ENCODE results near the gene CDK15.

- TF ChIP-seq, protein P1, sequence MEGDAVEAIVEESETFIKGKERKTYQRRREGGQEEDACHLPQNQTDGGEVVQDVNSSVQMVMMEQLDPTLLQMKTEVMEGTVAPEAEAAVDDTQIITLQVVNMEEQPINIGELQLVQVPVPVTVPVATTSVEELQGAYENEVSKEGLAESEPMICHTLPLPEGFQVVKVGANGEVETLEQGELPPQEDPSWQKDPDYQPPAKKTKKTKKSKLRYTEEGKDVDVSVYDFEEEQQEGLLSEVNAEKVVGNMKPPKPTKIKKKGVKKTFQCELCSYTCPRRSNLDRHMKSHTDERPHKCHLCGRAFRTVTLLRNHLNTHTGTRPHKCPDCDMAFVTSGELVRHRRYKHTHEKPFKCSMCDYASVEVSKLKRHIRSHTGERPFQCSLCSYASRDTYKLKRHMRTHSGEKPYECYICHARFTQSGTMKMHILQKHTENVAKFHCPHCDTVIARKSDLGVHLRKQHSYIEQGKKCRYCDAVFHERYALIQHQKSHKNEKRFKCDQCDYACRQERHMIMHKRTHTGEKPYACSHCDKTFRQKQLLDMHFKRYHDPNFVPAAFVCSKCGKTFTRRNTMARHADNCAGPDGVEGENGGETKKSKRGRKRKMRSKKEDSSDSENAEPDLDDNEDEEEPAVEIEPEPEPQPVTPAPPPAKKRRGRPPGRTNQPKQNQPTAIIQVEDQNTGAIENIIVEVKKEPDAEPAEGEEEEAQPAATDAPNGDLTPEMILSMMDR (IDR thresholded peaks at IDR 0.05), result no peak
- TF ChIP-seq CEBPB (IDR thresholded peaks at IDR 0.05), result no peak
- no peak for TF ChIP-seq MAZ (IDR thresholded peaks at IDR 0.05; ENCODE audit: borderline replicate concordance, low read depth, low read length)
Measured at GRCh38 chr2:201938156-201938775, 131.9 kb downstream of the CDK15 start.

All from A549 (cell line).